ENCODE results near the gene NCKAP5.

DNA sequence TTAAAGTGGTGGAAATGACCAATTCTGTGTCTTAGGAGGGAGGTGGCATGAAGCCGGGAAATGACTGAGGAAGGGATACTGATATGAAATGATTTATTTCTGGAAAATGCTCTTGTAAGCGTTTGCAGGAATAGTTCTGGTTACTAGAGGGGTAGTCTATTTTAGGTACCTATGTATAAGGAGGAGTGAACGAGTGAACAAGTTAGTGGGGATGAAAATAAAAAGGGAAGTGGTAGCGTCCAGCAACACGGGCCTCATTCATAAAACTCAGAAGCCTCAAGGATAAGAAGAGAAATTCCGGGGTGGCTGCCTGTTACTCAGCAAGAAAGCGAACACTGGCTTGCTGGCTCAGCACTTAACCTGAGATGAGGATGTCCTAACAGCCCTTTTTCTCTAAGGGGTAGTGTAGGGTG lies 303.3 kb downstream of the NCKAP5 start:
- TF ChIP-seq, protein P1, sequence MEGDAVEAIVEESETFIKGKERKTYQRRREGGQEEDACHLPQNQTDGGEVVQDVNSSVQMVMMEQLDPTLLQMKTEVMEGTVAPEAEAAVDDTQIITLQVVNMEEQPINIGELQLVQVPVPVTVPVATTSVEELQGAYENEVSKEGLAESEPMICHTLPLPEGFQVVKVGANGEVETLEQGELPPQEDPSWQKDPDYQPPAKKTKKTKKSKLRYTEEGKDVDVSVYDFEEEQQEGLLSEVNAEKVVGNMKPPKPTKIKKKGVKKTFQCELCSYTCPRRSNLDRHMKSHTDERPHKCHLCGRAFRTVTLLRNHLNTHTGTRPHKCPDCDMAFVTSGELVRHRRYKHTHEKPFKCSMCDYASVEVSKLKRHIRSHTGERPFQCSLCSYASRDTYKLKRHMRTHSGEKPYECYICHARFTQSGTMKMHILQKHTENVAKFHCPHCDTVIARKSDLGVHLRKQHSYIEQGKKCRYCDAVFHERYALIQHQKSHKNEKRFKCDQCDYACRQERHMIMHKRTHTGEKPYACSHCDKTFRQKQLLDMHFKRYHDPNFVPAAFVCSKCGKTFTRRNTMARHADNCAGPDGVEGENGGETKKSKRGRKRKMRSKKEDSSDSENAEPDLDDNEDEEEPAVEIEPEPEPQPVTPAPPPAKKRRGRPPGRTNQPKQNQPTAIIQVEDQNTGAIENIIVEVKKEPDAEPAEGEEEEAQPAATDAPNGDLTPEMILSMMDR (conservative IDR thresholded peaks at IDR 0.05; ENCODE audit: low read depth, low read length), result no peak
- TF ChIP-seq EZH2 (IDR thresholded peaks at IDR 0.05; ENCODE audit: low read length, unreplicated experiment) (no peak), EZH2phosphoT487 (IDR thresholded peaks at IDR 0.05; ENCODE audit: borderline replicate concordance, low read length) (no peak)

Measured in PC-3 (cell line).